Trophoblast cell (in vitro differentiated cells and primary cell): ENCODE measurements around the gene NFAM1.
A peak's percentile ranks its signal among the peaks of the same experiment; 100 is the strongest.

Experiments used
- DNase-seq, 2 donors: peaks; one replicate each; pipeline ENCODE4 v3.0.0-alpha.2; 2016
- H2AFZ ChIP-seq: 2 replicates; pipeline ENCODE4 v1.6.1; 2013; ENCODE audit warnings: low read length, moderate library complexity, mild to moderate bottlenecking; ENCODE audit not compliant: insufficient read depth, poor library complexity
- H2AK5ac ChIP-seq: 2 replicates; pipeline ENCODE4 v1.6.1; 2013; ENCODE audit warnings: mild to moderate bottlenecking, low read length
- H2BK120ac ChIP-seq: 2 replicates; pipeline ENCODE4 v1.6.1; 2013; ENCODE audit warnings: low read length, mild to moderate bottlenecking, moderate library complexity; ENCODE audit not compliant: insufficient read depth, poor library complexity
- H2BK12ac ChIP-seq: 2 replicates; pipeline ENCODE4 v1.6.1; 2013; ENCODE audit warnings: mild to moderate bottlenecking, low read length, moderate library complexity
- H2BK5ac ChIP-seq: 2 replicates; pipeline ENCODE4 v1.6.1; 2013; ENCODE audit warnings: low read length, low read depth, moderate library complexity, mild to moderate bottlenecking; ENCODE audit not compliant: poor library complexity
- H3K14ac ChIP-seq: 2 replicates; pipeline ENCODE4 v1.6.1; 2013; ENCODE audit warnings: mild to moderate bottlenecking, low read length
- H3K18ac ChIP-seq: 2 replicates; pipeline ENCODE4 v1.6.1; 2013; ENCODE audit warnings: mild to moderate bottlenecking, low read length
- H3K23ac ChIP-seq: 2 replicates; pipeline ENCODE4 v1.6.1; 2013; ENCODE audit warnings: low read length
- H3K27ac ChIP-seq: 2 replicates; pipeline ENCODE4 v1.5.1; 2013; ENCODE audit warnings: low read depth, mild to moderate bottlenecking, inconsistent platforms, low read length, moderate library complexity
- H3K27me3 ChIP-seq: 2 replicates; pipeline ENCODE4 v1.6.1; 2013; ENCODE audit warnings: inconsistent platforms, mild to moderate bottlenecking, low read length, moderate library complexity; ENCODE audit not compliant: insufficient read depth
- H3K36me3 ChIP-seq, 2 experiments: 1 replicate in 1 of 2; 2 replicates in 1 of 2; pipeline ENCODE4 v1.6.1; 2013; ENCODE audit warnings: low read length in 2 of 2, mild to moderate bottlenecking in 2 of 2, moderate library complexity in 1 of 2; ENCODE audit not compliant: insufficient read depth in 2 of 2, control insufficient read depth in 1 of 2
- H3K4ac ChIP-seq: 2 replicates; pipeline ENCODE4 v1.6.1; 2013; ENCODE audit warnings: low read depth, mild to moderate bottlenecking, low read length, moderate library complexity
- H3K4me1 ChIP-seq, 2 experiments: 1 replicate in 1 of 2; 2 replicates in 1 of 2; pipeline ENCODE4 v1.6.1; 2013; ENCODE audit warnings: low read length in 2 of 2, mild to moderate bottlenecking in 2 of 2, moderate library complexity in 1 of 2; ENCODE audit not compliant: insufficient read depth in 2 of 2, control insufficient read depth in 1 of 2
- H3K4me2 ChIP-seq: 2 replicates; pipeline ENCODE4 v1.6.1; 2013; ENCODE audit warnings: inconsistent platforms, mild to moderate bottlenecking, low read length, moderate library complexity
- H3K4me3 ChIP-seq: 2 replicates; pipeline ENCODE4 v1.5.1; 2013; ENCODE audit warnings: mild to moderate bottlenecking, low read depth, low read length, inconsistent platforms
- H3K79me1 ChIP-seq: one replicate; pipeline ENCODE4 v1.6.1; 2013; ENCODE audit warnings: low read length
- H3K79me2 ChIP-seq: 2 replicates; pipeline ENCODE4 v1.6.1; 2013; ENCODE audit warnings: low read length, mild to moderate bottlenecking; ENCODE audit not compliant: control insufficient read depth, insufficient read depth, poor library complexity
- H3K9ac ChIP-seq: 2 replicates; pipeline ENCODE4 v1.6.1; 2013; ENCODE audit warnings: mild to moderate bottlenecking, low read length
- H3K9me3 ChIP-seq: 2 replicates; pipeline ENCODE4 v1.6.1; 2013; ENCODE audit warnings: low read depth, mild to moderate bottlenecking, control low read depth, inconsistent platforms, low read length; ENCODE audit not compliant: insufficient read depth
- H4K12ac ChIP-seq: 2 replicates; pipeline ENCODE4 v1.6.1; 2013; ENCODE audit warnings: low read depth, mild to moderate bottlenecking, low read length, moderate library complexity
- H4K8ac ChIP-seq: 2 replicates; pipeline ENCODE4 v1.6.1; 2013; ENCODE audit warnings: low read depth, mild to moderate bottlenecking, low read length, moderate library complexity
- H4K91ac ChIP-seq: one replicate; pipeline ENCODE4 v1.6.1; 2013; ENCODE audit warnings: low read depth, mild to moderate bottlenecking, low read length, moderate library complexity
- WGBS: extraction: QIAGEN DNeasy Blood & Tissue Kit; methylation state at CpG from one replicate; pipeline ENCODE4 v1.1.7; 2013; ENCODE audit warnings: missing lambda C conversion rate; ENCODE audit not compliant: insufficient read length, insufficient coverage; ENCODE audit errors: extremely low coverage; 5-methylcytosine and 5-hydroxymethylcytosine counted together

Gene NFAM1

DNA sequence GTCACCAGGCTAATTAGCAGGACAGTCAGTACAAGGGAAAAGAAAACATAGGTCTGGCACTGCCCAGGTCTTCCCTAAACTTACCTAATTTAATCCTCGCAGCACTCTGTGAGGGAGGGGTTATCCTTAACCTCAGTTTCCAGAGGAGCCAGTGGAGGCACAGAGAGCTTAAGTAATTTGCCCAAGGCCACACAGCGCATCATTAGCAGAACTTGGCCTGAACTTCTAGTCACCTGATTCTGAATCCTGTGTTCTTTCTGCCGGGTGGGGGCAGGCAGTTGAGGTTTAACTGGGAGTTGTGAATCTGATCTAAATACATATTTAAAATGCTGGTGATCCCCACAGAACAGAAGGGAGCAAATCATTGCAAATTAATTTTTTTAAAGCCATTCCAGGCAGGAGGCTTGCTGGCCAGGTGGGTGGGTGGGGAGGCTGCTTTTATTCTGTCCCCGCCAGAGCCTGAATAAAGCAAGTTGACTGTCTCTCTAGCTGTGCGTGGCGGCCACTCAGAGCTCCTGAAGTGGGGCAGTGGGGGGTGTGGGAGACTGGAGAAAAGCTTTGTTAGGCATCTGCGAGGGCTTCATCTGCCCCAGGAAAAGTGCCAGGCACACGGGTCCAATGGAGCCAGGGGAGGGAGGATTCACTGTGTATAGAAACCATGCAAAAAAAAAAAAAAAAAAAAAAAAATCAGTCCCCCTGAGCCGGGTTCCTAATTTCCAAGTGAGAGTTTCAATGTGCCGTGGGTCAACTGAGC, 66.1 kb downstream of the NFAM1 start:
- no peak overlapping the region for H4K12ac ChIP-seq
- H2BK120ac ChIP-seq = no peak overlapping the region
- no peak overlapping the region for H2BK5ac ChIP-seq
- H3K4me3 ChIP-seq = no peak overlapping the region
- H3K4me2 ChIP-seq = no peak overlapping the region
- H3K9me3 ChIP-seq = no peaks in the 10 kb centered on the region
- no peak overlapping the region for H4K8ac ChIP-seq
- H4K91ac ChIP-seq = no peak overlapping the region
- H3K27me3 ChIP-seq = peaks cover 23% of the 10 kb centered on the region
- H2AK5ac ChIP-seq = no peak overlapping the region
- no peak overlapping the region for H3K4ac ChIP-seq
- H2BK12ac ChIP-seq = no peak overlapping the region
- H3K18ac ChIP-seq = no peak overlapping the region
- no CpG with 5 or more reads among the region's 10 CpGs for WGBS
- no peak overlapping the region for H3K14ac ChIP-seq
- peak in 1 of 2 donors; percentile 45 for DNase-seq
- no peak overlapping the region for H2AFZ ChIP-seq
- no peaks in the 10 kb centered on the region for H3K79me1 ChIP-seq
- H3K9ac ChIP-seq = no peak overlapping the region
- H3K79me2 ChIP-seq = no peaks in the 10 kb centered on the region
- H3K23ac ChIP-seq = no peak overlapping the region
- no peak overlapping the region for H3K27ac ChIP-seq
- H3K4me1 ChIP-seq = peaks cover 12 to 20% of the 10 kb centered on the region in 2 experiments
- no peaks in the 10 kb centered on the region for H3K36me3 ChIP-seq

DNA sequence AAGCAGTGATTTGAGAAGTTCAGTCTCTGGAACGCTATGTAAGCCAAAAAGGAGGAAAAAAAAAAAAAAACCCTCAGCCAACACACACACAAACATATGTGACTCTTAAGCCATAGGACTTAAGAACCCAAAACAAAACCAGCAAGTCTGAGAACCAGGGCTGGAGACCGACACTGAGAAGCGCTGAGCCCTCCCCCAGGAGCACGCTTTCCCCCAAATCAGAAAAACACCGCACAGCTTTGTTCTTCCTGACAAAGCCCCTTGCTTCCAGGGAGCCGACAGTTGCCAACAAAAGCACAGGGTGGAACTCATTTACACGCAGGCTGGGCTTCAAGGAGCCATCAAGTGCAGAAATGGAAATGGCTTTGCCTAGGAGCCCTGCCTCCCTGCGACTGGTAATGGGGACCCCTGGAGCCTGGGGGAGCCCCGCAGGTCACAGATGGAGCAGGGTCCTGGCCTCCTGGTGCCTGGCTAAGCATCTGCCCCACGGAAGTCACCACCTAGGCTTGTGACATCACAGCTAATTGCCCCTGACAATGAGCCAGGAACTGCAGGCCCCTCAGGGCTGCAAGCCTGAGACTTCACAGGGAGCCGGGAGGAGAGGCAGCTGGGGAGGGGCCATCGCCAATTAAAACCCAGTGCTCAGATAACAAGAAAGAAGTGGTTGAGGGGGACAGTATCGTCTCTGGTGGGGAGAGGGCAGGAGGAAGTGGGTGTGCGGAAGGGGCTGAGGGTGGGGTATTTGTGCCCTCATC, 66.9 kb downstream of the NFAM1 start:
- peak; percentile 73 to 74 for DNase-seq
- no peaks in the 10 kb centered on the region for H3K79me1 ChIP-seq
- H3K23ac ChIP-seq = no peak overlapping the region
- no peak overlapping the region for H3K18ac ChIP-seq
- H3K4me3 ChIP-seq = no peak overlapping the region
- H3K9me3 ChIP-seq = no peaks in the 10 kb centered on the region
- no peak overlapping the region for H3K9ac ChIP-seq
- H2BK120ac ChIP-seq = no peak overlapping the region
- no peak overlapping the region for H2AFZ ChIP-seq
- H3K4me2 ChIP-seq = peak overlapping the region; percentile 40
- no CpG with 5 or more reads among the region's 14 CpGs for WGBS
- no peak overlapping the region for H2AK5ac ChIP-seq
- H2BK12ac ChIP-seq = no peak overlapping the region
- H3K27ac ChIP-seq = no peak overlapping the region
- no peaks in the 10 kb centered on the region for H3K36me3 ChIP-seq
- H3K14ac ChIP-seq = no peak overlapping the region
- no peak overlapping the region for H4K91ac ChIP-seq
- H2BK5ac ChIP-seq = no peak overlapping the region
- no peaks in the 10 kb centered on the region for H3K79me2 ChIP-seq
- no peak overlapping the region for H3K4ac ChIP-seq
- peaks cover 23% of the 10 kb centered on the region for H3K27me3 ChIP-seq
- peaks cover 12 to 20% of the 10 kb centered on the region in 2 experiments for H3K4me1 ChIP-seq
- no peak overlapping the region for H4K8ac ChIP-seq
- no peak overlapping the region for H4K12ac ChIP-seq

DNA sequence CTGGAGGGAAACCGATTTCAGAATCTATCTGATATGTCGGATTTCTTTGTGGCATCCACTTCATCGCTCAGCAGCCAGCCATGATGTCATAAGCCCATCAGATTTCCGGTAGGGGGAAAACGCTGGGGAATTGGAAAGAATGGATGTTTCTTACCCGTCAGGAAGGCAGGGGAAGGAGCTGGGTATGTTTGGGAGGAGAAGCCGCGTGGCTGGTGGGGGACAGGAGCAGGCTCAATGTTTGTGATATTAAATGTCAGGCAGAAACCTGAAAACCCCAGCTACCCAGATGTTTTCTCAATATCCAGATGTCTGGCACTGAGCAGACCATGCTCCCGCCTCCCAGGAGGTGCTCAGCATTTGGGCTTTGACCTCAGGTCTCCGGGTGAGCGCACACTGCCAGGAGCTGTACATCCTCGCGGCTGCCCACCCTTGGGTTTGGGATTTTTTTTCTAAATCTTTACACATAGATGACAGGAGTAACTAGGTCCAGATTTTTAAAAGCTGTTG, 67.5 kb downstream of the NFAM1 start:
- no CpG with 5 or more reads among the region's 13 CpGs for WGBS

GRCh38 chr22:42363892-42364291, 68.3 kb downstream of the NFAM1 start:
- Histone ChIP-seq H3K9me3 (no peaks in the 10 kb centered on the region), H2AFZ (no peak overlapping the region), H2AK5ac (no peak overlapping the region), H2BK12ac (no peak overlapping the region), H3K4ac (no peak overlapping the region), H3K36me3 (no peaks in the 10 kb centered on the region), H2BK5ac (no peak overlapping the region), H3K9ac (no peak overlapping the region), H3K4me1 (peaks cover 12 to 15% of the 10 kb centered on the region in 2 experiments), H3K27ac (no peak overlapping the region), H3K79me1 (no peaks in the 10 kb centered on the region), H3K18ac (no peak overlapping the region), H3K79me2 (no peaks in the 10 kb centered on the region), H4K91ac (no peak overlapping the region), H3K23ac (no peak overlapping the region), H4K12ac (no peak overlapping the region), H4K8ac (no peak overlapping the region), H3K27me3 (peaks cover 22% of the 10 kb centered on the region), H2BK120ac (no peak overlapping the region), H3K4me3 (no peak overlapping the region), H3K4me2 (no peak overlapping the region), H3K14ac (no peak overlapping the region)
- no peak for DNase-seq
- no CpG with 5 or more reads among the region's 6 CpGs for WGBS

More for the DNA sequence above, 67.5 kb downstream of the NFAM1 start:
- no peak overlapping the region for H2AFZ ChIP-seq
- no peak overlapping the region for H3K27ac ChIP-seq
- peaks cover 23% of the 10 kb centered on the region for H3K27me3 ChIP-seq
- H4K12ac ChIP-seq = no peak overlapping the region
- H3K9me3 ChIP-seq = no peaks in the 10 kb centered on the region
- no peaks in the 10 kb centered on the region for H3K79me1 ChIP-seq
- no peaks in the 10 kb centered on the region for H3K36me3 ChIP-seq
- H2AK5ac ChIP-seq = no peak overlapping the region
- no peak overlapping the region for H2BK12ac ChIP-seq
- H3K4me1 ChIP-seq = peaks cover 12 to 19% of the 10 kb centered on the region in 2 experiments
- H3K23ac ChIP-seq = no peak overlapping the region
- no peak overlapping the region for H3K4me2 ChIP-seq
- H3K18ac ChIP-seq = no peak overlapping the region
- H2BK5ac ChIP-seq = no peak overlapping the region
- no peak overlapping the region for H2BK120ac ChIP-seq
- H4K8ac ChIP-seq = no peak overlapping the region
- DNase-seq = no peak
- peak overlapping the region; percentile 18 for H3K4me3 ChIP-seq
- H4K91ac ChIP-seq = no peak overlapping the region
- no peak overlapping the region for H3K14ac ChIP-seq
- no peaks in the 10 kb centered on the region for H3K79me2 ChIP-seq
- H3K9ac ChIP-seq = no peak overlapping the region
- no peak overlapping the region for H3K4ac ChIP-seq
